Stimulated activated CD8-positive, alpha-beta memory T cell treated with anti-CD3 and anti-CD28 coated beads, Interleukin-2, amount 100 ng/mL, for 1 hour (primary cell): ENCODE results near the gene BPGM.
A peak's percentile ranks its signal among the peaks of the same experiment; 100 is the strongest.

Experiments
- DNase-seq, 2 donors: peaks; one replicate each; pipeline ENCODE4 v3.0.0-alpha.2; 2020; ENCODE audit warnings: low read depth in 2 of 2

BPGM gene

DNA sequence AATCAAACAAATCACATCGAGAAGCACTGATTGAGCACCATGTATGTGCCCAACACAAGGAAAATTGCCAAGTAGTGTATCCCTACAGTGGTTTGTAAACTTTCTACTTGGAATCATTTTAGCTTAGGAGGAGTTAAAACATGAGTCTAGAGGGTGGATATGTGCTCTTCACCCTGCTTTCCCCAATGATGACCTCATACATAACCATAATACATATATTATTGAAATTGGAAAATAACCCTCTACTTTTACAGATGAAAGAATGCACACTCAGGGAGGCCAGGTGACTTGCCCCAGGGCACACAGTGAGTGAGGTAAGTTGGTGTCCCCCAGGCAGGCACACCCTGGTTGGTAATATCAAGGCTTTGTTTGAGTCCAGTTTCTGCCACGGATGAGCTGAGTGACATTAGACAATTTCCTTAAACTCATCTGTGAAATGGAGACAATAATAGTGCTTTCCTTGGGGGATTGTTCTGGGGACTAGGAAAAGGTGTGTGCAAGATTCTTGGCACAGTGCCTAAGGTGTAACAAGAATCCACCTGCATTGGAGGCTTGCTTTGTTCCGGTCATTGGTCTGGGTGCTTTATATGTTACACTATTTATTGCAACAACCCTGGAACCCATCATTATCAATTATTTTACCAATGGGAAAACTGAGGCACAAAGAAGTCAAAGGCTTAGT is 50.7 kb downstream of the BPGM start:
- no peak for DNase-seq

DNA sequence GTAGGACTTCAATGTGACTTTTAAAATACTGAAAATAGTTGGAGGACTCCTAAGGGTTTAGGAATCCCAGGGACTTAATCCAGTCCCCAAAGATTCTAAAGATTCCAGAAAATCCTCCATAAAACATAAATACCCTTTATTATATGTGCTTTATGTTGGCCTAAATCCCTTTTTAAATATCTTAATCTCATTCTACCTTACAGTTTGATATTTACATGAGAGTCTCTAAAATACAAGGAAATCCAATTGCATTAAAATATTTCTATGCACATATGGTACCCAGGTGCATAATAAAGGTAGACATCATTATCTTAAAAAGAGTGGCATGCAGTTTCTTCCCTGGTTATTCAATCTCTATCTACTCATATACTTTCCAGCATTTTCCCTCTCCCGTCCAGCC is 51.8 kb downstream of the BPGM start:
- no peak for DNase-seq

DNA sequence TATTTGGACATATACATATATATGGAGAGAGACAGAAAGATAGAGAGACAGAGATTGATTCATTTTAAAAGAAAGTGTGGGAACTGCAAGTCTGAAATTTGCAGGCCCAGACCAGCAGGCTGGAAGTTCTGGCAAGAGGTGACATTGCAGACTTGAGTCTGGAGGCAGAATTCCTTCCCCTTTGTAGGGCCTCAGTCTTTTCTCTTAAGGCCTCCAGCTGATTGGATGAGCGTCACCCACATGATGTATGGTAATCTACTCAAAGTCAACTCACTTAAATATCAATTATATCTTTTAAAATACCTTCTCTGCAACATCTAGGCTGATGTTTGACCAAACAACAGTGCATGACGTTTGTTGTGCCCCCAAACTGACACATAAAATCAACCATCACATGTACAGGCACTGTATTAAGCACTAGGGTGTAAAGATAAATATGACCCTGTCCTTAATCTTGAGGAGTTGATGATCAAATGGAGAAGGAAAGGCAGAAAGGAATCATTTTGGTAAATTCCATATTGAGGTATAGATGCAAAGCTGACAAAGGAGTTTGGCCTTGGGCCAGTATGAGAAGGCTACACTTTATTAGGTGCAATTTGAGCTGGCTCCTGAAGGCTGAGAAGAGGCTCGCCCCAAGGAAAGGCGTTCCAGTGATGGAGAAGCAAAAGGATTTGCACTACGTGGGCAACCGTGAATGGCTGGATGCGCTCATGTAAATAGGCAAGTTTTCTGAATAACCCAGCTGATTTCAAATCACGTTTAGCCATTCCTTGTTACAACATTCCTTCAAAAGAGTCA is 52.6 kb downstream of the BPGM start:
- DNase-seq, result no peak

DNA sequence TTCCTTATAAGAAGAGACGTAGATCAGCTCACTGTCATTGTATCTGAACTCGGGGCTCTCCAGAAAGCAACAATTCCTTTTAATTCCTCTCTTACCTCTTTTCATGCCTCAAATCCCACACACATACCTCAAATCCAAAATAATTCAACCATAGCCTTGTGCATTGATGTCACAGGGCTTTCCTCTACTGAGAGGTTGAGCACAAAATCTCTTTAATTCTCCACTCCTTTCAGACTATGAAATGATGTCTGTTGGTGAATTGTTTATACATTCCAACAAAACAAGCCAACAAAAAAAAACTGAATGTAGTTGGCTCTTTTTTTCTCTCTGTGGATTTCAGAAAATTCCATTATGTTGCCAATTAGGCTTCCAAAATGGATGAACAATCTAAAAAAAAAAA is 53.2 kb downstream of the BPGM start:
- no peak for DNase-seq

DNA sequence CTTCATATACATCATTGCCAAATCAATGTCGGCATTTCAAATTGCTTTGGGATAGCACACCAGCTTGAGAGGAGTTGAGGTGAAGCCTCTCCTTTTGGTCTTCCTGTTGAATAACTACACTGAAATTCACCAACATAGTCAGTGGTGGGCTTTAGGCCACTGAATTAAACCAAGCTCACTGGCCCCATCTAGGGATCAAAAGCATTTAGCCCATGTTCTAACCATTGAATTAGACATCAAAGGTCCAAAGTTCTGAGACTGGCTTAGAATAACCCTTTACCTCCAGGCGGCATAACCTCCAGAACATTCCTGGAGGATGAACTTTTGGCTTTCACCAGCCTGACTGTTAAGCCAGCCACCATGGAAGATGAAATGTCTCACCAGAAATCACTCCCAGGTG is 54.6 kb downstream of the BPGM start:
- no peak for DNase-seq

DNA sequence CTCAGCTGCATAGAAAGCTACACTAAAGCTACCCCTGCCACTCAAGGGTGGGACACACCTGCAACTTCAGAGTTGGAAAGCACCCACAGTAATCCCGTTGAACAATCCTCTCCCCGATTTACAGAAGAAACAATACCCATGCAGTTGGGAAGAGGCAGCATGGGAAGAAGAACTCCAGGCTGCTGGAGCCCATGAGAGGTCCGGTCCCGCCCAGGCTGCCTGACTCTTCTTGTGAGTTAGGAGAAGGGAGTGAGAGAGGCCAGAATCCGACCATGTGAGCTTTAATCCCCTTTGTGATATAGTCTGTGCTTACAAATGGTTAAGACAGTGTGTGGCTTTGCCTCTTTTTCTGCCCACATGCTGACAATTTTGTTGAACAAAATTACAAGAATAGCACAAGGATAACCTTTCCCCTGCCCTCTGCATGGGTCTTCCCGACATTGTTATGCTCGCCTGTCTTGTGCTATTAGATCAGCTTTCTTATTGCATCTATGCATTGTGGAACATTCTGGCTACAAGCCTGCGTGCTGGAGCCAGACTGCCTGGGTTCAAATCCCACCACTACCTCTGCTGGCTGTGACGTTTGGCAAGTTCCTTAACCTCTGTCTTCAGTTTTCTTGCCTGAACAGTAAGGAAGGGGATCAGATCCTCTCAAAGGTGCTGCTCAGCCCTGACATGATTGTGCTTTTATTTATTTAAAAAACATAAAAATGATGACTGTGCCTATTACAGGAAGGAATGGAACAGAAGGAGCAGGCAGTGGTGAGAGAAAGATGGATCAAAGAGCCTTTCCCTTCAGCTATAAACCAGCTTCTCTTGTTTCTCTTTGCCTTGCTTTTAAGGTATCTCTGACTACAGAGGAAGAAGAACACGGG is 56.0 kb downstream of the BPGM start:
- DNase-seq, result no peak

DNA sequence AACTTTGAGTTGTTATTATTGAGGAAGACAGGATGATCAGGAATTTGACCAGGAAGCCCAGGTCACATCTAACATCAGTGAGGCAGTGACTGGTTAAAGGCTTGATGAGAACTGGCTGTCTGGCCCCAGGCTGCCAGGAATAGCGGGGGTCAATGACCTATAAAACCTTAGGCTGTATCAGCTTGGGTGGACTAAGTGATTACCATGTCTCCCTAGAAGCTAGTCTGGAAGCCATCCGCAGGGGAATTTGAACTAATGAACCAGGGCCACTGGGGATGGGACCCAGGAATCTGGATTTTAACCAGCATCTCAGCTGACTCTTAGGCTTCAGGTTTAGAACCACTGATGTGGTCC is 56.6 kb downstream of the BPGM start:
- no peak for DNase-seq

DNA sequence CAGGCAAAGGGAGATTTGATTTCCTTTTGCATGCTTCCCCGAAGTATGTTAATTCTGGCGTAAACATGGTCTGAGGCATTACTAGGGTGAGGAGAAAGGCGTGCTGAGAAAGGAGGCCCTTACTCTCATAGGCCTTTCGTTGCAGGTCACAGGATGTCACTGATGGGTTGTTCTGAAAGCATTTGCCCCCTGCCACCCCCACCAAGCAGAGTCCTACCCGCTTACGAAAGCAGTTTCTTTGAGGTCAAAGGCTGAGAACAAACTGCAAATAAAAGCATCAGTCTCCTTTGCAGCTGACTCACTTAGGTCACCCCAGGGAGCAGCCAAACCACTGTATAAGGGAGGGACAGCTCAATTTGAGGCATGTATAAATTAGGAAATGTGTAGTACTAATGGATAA is 57.1 kb downstream of the BPGM start:
- no peak for DNase-seq

DNA sequence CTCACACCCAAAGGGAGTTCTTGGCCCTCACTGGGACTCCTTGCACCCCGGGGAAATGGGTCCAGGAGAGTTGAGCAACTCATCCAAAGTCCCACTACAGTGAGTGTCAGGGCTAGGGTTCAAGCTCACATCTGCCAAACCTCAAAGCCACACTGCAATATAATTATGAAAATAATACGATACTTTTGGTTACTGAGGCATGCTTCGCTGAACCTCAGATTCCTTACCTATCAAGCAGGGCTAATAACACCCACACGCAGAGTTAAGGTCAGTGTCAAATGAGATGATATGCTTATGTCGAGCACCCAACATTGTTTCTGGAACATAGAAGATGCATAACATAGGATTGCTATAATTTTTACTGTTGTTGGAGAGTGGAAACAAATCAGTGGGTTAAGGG is 58.2 kb downstream of the BPGM start:
- DNase-seq, result no peak

DNA sequence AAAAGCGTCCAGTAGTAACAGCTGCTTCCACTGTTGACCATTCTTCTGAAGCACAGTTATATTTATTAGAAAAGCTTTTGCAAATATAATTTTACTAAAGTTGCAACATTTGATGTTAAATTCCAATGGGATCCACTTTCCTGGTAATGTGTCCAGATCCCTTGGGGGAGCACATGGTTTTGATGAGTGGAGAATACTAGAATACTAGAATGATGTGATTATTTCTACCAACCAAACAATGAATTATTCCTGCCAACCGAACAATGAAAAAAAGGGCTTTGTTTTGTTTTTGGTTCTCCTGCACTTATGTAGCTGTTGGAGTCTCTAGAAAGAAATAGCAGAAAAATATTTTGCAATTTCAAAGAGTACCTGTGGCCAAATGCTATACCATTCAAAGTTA is 59.1 kb downstream of the BPGM start:
- no peak for DNase-seq

DNA sequence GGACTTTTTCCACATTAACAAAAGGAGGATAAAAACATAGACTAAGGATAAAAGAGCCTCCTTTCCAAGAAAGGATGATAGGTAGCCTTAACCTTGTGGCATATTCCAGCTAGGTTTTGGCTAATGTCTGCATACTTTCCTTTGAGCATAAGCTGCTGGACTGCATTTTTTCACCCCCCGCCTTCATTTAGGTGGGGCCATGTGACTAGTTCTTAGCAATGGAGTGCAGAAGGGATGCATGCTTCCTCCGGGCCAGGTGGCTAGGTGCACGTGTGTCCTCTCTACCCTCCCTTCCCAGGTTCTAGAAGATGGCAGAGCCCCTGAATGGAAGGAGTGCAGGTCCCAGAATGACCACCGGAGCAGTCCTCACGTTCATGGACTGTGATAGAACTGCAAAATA is 59.8 kb downstream of the BPGM start:
- DNase-seq, result no peak

DNA sequence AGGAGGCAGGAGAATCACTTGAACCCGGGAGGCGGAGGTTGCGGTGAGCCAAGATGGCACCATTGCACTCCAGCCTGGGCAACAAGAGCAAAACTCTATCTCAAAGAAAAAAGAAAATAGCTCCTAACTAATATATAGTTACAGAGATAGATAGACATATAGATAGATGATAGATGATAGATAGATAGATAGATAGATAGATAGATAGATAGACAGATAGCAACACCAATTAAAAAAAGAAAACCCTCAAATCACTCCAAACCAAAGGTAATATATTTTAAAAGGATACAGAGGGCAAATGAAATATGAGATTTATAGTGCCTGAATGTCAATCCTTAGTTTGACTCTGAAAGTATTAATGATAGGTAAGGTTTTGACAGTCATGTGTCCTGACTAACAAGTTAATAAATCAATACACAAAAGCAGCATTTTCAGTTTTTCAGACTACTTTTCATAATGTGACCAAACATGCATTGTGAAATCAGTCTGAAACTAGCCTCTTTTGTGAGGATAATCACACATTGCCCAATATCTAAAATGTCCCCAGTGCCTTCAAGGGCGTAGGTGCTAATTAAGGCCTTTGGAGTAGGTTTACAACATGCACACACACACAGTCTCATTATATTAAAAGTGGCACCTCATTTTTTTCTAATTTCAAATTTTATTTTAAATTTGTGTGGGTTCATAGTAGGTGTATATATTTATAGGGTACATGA is 61.2 kb downstream of the BPGM start:
- no peak for DNase-seq

DNA sequence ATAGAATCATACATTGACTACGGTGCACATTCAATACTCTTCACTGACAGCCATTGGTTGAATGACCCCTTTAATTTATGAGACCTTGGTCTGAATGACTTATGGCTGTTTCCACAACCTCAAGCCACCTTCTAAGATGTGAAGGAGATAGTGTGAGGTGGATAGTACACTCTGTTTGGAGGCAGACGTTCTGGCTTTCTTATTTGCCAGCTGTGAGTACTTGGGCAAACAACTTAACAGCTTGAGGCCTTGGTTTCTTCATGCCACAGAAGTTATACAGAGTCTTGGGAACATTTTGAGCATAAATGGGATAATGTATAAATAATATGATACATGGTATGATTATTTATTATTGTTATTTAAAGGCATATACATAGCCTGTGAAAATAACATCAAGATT is 62.0 kb downstream of the BPGM start:
- no peak for DNase-seq

DNA sequence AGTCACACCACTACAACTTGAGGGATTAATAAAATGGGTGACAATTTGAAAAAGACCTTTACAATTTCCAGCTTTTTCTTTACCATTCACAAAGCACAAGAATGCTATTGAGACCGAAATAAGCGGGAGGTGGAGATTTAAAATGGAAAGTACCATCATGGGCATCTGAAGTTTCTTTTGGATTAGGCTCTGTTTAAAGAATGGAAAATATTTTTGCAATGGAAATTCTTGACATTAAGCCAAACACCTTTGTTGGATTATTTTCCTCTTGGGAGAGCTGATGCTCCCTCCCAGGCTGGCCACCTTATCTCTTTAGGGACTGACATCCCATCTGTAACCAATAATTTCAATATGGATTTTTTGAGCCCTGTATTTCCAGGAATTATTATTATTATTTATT is 62.5 kb downstream of the BPGM start:
- no peak for DNase-seq

DNA sequence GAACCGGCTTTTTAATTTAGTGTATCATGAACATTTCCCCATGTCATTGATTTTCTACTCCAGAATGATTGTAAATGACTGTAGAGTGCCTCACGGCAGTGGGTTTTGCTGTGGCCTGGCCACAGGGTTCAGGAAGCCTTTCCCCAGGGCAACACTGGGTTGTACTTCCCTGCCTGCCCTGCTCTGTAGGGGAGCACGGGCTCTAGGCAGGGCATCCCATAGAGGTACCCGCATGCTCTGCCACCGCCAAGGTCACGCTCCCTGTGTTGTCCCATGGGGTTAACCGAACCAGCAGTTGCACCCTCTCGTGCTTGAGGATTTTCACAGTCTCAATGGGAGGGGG is 63.8 kb downstream of the BPGM start:
- no peak for DNase-seq

DNA sequence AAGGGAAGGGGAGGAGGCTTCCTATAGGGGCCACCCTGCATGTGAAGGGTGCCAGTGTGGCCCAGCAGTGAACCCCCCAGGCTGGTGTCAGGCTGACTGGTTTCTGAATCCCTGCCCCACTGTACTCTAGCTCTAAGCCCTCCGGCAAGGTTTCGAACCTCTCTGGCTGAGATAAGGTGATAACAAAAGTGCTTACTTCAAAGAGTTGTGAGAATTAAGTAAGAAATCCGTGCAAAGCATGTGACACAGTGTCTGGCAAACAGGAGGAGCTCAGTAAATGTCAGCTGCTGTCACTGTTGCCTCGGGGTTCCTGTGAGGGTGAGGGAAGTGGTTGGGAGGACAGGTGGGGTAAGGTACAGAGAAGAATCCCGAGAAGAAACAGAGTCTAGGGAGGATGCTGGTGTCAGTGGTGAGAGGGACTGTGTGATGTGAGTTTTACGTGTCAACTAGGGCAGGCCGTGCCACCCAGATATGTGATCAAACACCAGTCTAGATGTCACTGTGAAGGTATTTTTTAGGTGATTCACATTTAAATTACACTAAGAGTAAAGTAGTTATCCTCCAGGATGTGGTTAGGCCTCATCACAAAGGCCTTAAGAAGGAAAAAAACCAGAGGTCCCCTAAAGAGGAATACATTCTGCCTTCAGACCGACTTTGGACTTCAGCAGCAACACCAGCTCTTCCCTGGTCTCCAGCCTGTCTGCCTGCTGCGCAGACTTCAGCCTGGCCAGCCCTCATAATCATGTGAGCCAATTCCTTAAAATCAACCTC is 64.4 kb downstream of the BPGM start:
- DNase-seq, result peak in 1 of 2 donors; percentile 21

DNA sequence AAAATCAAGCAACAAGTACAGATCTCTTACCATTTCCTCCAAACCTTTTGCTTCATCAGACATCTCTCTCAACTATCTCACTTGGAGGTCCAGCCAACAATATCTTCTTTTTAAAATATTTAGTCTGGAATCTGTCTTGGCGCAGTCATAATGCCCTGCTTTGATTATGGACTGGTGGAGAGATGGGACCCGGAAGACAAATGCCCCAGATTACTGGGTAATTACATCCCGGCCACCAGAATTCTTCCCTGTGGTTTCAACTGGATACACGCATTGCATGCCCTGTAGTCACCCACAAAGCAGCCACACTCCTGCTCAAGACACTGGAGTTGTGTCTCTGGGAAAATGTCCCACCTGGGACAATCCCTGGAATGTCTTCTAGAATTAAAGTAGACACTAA is 65.5 kb downstream of the BPGM start:
- no peak for DNase-seq

DNA sequence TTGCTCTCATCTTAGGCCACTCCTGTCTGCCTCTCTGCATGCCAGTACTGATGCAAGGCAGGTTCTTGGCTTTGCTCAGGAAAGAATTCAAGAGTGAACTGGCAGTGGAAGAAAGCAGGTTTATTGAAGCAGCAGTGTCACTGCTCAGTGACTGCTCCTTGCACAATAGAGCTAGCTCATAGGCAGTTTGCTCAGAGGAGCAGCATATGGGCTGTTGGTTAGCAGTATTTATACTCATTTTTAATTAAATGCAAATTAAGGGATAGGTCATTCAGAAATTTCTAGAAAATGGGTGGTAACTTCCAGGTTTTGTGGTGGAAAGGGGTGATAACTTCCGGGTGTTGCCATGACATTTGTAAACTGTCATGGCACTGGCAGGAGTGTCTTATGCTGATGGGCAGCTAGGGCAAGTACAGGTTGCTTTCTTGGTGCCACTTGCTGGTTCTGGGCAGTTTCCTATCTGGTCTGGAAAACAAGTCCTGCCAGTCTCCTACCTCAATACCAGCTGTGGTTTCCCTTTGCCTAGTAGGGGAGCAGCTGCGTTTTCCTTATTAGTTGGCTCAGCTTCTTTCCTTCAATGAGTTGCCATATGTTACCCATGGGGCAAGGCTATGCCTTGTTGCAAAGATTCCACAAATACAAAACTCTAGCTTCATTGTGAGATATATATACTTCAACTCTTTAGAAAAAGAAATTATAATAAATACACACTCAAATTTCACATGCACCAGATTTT is 68.0 kb downstream of the BPGM start:
- DNase-seq, result no peak

DNA sequence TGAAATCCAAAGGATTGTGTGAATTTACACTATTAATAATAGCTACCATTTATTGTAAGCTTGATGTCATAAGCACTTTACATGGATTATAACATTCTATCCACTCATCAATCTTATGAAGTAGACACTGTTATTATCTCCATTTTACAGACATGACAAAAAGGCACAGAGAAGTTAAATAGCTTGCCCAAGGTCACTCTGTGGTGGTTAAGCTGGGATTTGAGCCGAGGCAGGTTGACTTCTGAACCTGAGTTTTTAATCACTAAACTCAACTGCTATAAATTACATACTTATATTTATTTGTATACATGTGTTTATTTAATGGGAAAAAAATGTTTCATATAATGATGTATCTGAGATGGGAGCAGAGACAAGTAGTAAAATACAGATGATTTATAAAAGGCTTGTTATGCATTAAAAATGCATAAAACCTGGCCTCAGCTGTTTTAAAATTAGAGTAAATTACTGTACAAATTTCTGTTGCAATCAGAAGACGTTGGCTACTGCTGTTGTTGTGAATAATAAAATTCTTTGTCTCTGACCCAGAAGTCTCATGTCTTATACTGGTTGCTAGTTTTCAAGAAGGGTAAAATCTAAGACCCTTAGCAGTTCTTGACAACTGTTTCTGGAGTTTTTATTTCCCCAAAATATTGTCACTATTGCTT is 71.7 kb downstream of the BPGM start:
- no peak for DNase-seq
